MM.1S (cell line): ENCODE results near the gene KCNK7.
"Not testable (repeated sequence)": the region's sequence is repeated elsewhere in the genome, so short reads cannot be mapped to it uniquely, and the experiment has no call there.

Experiments used
- DNase-seq: peaks from one replicate; pipeline ENCODE4 v3.0.0-alpha.2; 2015
- H2AFZ ChIP-seq: fragments of 300-600 bp; sonication (generic); 2 replicates; pipeline ENCODE4 v1.6.0; 2016; ENCODE audit warnings: antibody characterized with exemption, low read length
- H3F3A ChIP-seq: fragments of 300-600 bp; sonication (generic); 2 replicates; pipeline ENCODE4 v1.6.1; 2016; ENCODE audit warnings: mild to moderate bottlenecking, antibody characterized with exemption, low read length, moderate library complexity, mixed read lengths; ENCODE audit not compliant: insufficient read depth
- H3K27ac ChIP-seq: fragments of 300-600 bp; sonication (generic); 2 replicates; pipeline ENCODE4 v1.5.1; 2016; ENCODE audit warnings: mild to moderate bottlenecking, low read length
- H3K27me3 ChIP-seq: fragments of 300-600 bp; sonication (generic); replicated peaks from 2 replicates; pipeline ENCODE4 v1.6.0; 2016; ENCODE audit warnings: low read length; ENCODE audit not compliant: insufficient read depth
- H3K36me3 ChIP-seq: fragments of 300-600 bp; sonication (generic); replicated peaks from 2 replicates; pipeline ENCODE4 v1.6.1; 2016; ENCODE audit warnings: mild to moderate bottlenecking, low read length, mixed read lengths; ENCODE audit not compliant: insufficient read depth
- H3K4me1 ChIP-seq: fragments of 300-600 bp; sonication (generic); 2 replicates; pipeline ENCODE4 v1.6.1; 2016; ENCODE audit warnings: low read length, mixed read lengths
- H3K4me2 ChIP-seq: fragments of 300-600 bp; sonication (generic); 2 replicates; pipeline ENCODE4 v1.6.0; 2016; ENCODE audit warnings: low read depth, low read length
- H3K4me3 ChIP-seq: fragments of 300-600 bp; sonication (generic); 2 replicates; pipeline ENCODE4 v1.5.1; 2016; ENCODE audit warnings: low read length, mixed read lengths
- H3K79me2 ChIP-seq: fragments of 300-600 bp; sonication (generic); 2 replicates; pipeline ENCODE4 v1.6.1; 2016; ENCODE audit warnings: mixed run types, low read length, mixed read lengths
- H3K9ac ChIP-seq: fragments of 300-600 bp; sonication (generic); 2 replicates; pipeline ENCODE4 v1.6.1; 2016; ENCODE audit warnings: low read length, mixed read lengths
- H3K9me2 ChIP-seq: fragments of 300-600 bp; sonication (generic); replicated peaks from 2 replicates; pipeline ENCODE4 v1.6.1; 2016; ENCODE audit warnings: mild to moderate bottlenecking, low read length, mixed read lengths; ENCODE audit not compliant: insufficient read depth
- H3K9me3 ChIP-seq: fragments of 300-600 bp; sonication (generic); replicated peaks from 2 replicates; pipeline ENCODE4 v1.6.1; 2016; ENCODE audit warnings: mild to moderate bottlenecking, low read length, mixed read lengths; ENCODE audit not compliant: insufficient read depth
- H4K20me1 ChIP-seq: fragments of 300-600 bp; sonication (generic); 2 replicates; pipeline ENCODE4 v1.6.1; 2016; ENCODE audit warnings: mild to moderate bottlenecking, low read length, moderate library complexity, mixed read lengths; ENCODE audit not compliant: insufficient read depth
- EZH2 ChIP-seq: fragments of 300-600 bp; sonication (generic); optimal IDR thresholded peaks from 2 replicates; pipeline ENCODE3; 2017; ENCODE audit warnings: low read depth, mild to moderate bottlenecking, antibody characterized with exemption, low read length, mixed read lengths
- EZH2phosphoT487 ChIP-seq: fragments of 300-600 bp; sonication (generic); IDR thresholded peaks from 2 replicates; pipeline ENCODE4 v1.6.1; 2018; ENCODE audit warnings: antibody characterized with exemption, low read length
- TF ChIP-seq, protein P1 (sequence below): fragments of 300-600 bp; sonication (generic); IDR thresholded peaks from 2 replicates; pipeline ENCODE4 v1.5.1; 2016; ENCODE audit warnings: antibody characterized with exemption, low read length, mixed read lengths

Gene KCNK7

GRCh38 chr11:65565624-65566453 lies 29.8 kb downstream of the KCNK7 start:
- Histone ChIP-seq H3K27me3 (no peaks in the 10 kb centered on the region), H3K4me3 (no peak overlapping the region), H3K79me2 (peaks cover 30% of the 10 kb centered on the region), H3K4me2 (no peak overlapping the region), H3K9me2 (no peaks in the 10 kb centered on the region), H4K20me1 (no peaks in the 10 kb centered on the region), H2AFZ (no peak overlapping the region), H3K9ac (no peak overlapping the region), H3K9me3 (no peaks in the 10 kb centered on the region), H3F3A (peaks cover 13% of the 10 kb centered on the region), H3K27ac (no peak overlapping the region), H3K4me1 (peaks cover 4% of the 10 kb centered on the region; the same call in 1 of the 2 replicates), H3K36me3 (no peaks in the 10 kb centered on the region)
- no peak for DNase-seq
- TF ChIP-seq EZH2 (no peak), EZH2phosphoT487 (no peak)
- TF ChIP-seq, protein P1, sequence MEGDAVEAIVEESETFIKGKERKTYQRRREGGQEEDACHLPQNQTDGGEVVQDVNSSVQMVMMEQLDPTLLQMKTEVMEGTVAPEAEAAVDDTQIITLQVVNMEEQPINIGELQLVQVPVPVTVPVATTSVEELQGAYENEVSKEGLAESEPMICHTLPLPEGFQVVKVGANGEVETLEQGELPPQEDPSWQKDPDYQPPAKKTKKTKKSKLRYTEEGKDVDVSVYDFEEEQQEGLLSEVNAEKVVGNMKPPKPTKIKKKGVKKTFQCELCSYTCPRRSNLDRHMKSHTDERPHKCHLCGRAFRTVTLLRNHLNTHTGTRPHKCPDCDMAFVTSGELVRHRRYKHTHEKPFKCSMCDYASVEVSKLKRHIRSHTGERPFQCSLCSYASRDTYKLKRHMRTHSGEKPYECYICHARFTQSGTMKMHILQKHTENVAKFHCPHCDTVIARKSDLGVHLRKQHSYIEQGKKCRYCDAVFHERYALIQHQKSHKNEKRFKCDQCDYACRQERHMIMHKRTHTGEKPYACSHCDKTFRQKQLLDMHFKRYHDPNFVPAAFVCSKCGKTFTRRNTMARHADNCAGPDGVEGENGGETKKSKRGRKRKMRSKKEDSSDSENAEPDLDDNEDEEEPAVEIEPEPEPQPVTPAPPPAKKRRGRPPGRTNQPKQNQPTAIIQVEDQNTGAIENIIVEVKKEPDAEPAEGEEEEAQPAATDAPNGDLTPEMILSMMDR: no peak

GRCh38 chr11:65564879-65565559 lies 30.6 kb downstream of the KCNK7 start:
- not testable (repeated sequence) for H3K27me3 ChIP-seq, H3K4me3 ChIP-seq, H3K9me3 ChIP-seq, H3K9me2 ChIP-seq, H3K4me2 ChIP-seq, H4K20me1 ChIP-seq, H3K27ac ChIP-seq, H3K9ac ChIP-seq, H2AFZ ChIP-seq, DNase-seq, H3K36me3 ChIP-seq, H3K4me1 ChIP-seq
- H3F3A ChIP-seq: peaks cover 13% of the 10 kb centered on the region
- peaks cover 24% of the 10 kb centered on the region for H3K79me2 ChIP-seq

GRCh38 chr11:65563601-65564000 lies 32.0 kb downstream of the KCNK7 start:
- H3K9ac ChIP-seq: no peak overlapping the region
- H3K4me3 ChIP-seq: no peak overlapping the region
- H3F3A ChIP-seq: peaks cover 11% of the 10 kb centered on the region; the same call in 1 of the 2 replicates
- H3K79me2 ChIP-seq: peaks cover 15% of the 10 kb centered on the region
- H3K4me2 ChIP-seq: no peak overlapping the region
- H3K9me3 ChIP-seq: no peaks in the 10 kb centered on the region
- no peaks in the 10 kb centered on the region for H3K27me3 ChIP-seq
- no peak overlapping the region for H2AFZ ChIP-seq
- DNase-seq: no peak
- no peaks in the 10 kb centered on the region for H4K20me1 ChIP-seq
- H3K9me2 ChIP-seq: no peaks in the 10 kb centered on the region
- H3K36me3 ChIP-seq: no peaks in the 10 kb centered on the region
- TF ChIP-seq EZH2 (no peak), EZH2phosphoT487 (no peak)
- TF ChIP-seq, protein P1: no peak
- peaks cover 4% of the 10 kb centered on the region; the same call in 1 of the 2 replicates for H3K4me1 ChIP-seq
- H3K27ac ChIP-seq: no peak overlapping the region
